ENCODE results near the gene CCL8.
A peak's percentile ranks its signal among the peaks of the same experiment; 100 is the strongest.

CCL8 gene

GRCh38 chr17:34299956-34300577, 19.2 kb upstream of the CCL8 start:
- no peak overlapping the region for H3K4me3 ChIP-seq (ENCODE audit: low read length)
- TF ChIP-seq, protein P1, sequence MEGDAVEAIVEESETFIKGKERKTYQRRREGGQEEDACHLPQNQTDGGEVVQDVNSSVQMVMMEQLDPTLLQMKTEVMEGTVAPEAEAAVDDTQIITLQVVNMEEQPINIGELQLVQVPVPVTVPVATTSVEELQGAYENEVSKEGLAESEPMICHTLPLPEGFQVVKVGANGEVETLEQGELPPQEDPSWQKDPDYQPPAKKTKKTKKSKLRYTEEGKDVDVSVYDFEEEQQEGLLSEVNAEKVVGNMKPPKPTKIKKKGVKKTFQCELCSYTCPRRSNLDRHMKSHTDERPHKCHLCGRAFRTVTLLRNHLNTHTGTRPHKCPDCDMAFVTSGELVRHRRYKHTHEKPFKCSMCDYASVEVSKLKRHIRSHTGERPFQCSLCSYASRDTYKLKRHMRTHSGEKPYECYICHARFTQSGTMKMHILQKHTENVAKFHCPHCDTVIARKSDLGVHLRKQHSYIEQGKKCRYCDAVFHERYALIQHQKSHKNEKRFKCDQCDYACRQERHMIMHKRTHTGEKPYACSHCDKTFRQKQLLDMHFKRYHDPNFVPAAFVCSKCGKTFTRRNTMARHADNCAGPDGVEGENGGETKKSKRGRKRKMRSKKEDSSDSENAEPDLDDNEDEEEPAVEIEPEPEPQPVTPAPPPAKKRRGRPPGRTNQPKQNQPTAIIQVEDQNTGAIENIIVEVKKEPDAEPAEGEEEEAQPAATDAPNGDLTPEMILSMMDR (IDR thresholded peaks at IDR 0.05; ENCODE audit: low read length): no peak
- TF ChIP-seq EZH2 (optimal IDR thresholded peaks at IDR 0.05; ENCODE audit: low read depth, low read length) (no peak), EZH2phosphoT487 (IDR thresholded peaks at IDR 0.05; ENCODE audit: low read length) (no peak)
- peaks cover 14% of the 10 kb centered on the region for H3F3A ChIP-seq (ENCODE audit: insufficient read depth, low read length)
- H3K9me2 ChIP-seq (replicated peaks; ENCODE audit: insufficient read depth, low read length): no peaks in the 10 kb centered on the region
- H3K79me2 ChIP-seq (ENCODE audit: low read length): no peaks in the 10 kb centered on the region
- no peak overlapping the region for H2AFZ ChIP-seq (ENCODE audit: low read length)
- H3K4me2 ChIP-seq (ENCODE audit: low read depth, low read length): peak overlapping the region; percentile 20; the same call in 1 of the 2 replicates
- no peaks in the 10 kb centered on the region for H4K20me1 ChIP-seq (ENCODE audit: insufficient read depth, low read length)
- no peak overlapping the region for H3K9ac ChIP-seq (ENCODE audit: low read length)
- H3K27ac ChIP-seq (ENCODE audit: low read length): peak overlapping the region; percentile 62; the same call in 1 of the 2 replicates
- no peaks in the 10 kb centered on the region for H3K36me3 ChIP-seq (replicated peaks; ENCODE audit: insufficient read depth, low read length)
- no peak for DNase-seq
- H3K4me1 ChIP-seq (ENCODE audit: low read length): peaks cover 36% of the 10 kb centered on the region
- H3K27me3 ChIP-seq (replicated peaks; ENCODE audit: insufficient read depth, low read length): no peaks in the 10 kb centered on the region
- H3K9me3 ChIP-seq (replicated peaks; ENCODE audit: insufficient read depth, low read length): no peaks in the 10 kb centered on the region

GRCh38 chr17:34300652-34301370, 18.4 kb upstream of the CCL8 start:
- peak; percentile 79 for DNase-seq
- H3K27me3 ChIP-seq (replicated peaks; ENCODE audit: insufficient read depth, low read length): no peaks in the 10 kb centered on the region
- H2AFZ ChIP-seq (ENCODE audit: low read length): peak overlapping the region; percentile 27; the same call in 1 of the 2 replicates
- peak overlapping the region; percentile 55 for H3K4me2 ChIP-seq (ENCODE audit: low read depth, low read length)
- H3K4me1 ChIP-seq (ENCODE audit: low read length): peaks cover 36% of the 10 kb centered on the region
- no peaks in the 10 kb centered on the region for H4K20me1 ChIP-seq (ENCODE audit: insufficient read depth, low read length)
- no peaks in the 10 kb centered on the region for H3K9me2 ChIP-seq (replicated peaks; ENCODE audit: insufficient read depth, low read length)
- H3K4me3 ChIP-seq (ENCODE audit: low read length): no peak overlapping the region
- H3K27ac ChIP-seq (ENCODE audit: low read length): peak overlapping the region; percentile 62
- H3F3A ChIP-seq (ENCODE audit: insufficient read depth, low read length): peaks cover 14% of the 10 kb centered on the region
- no peaks in the 10 kb centered on the region for H3K9me3 ChIP-seq (replicated peaks; ENCODE audit: insufficient read depth, low read length)
- no peaks in the 10 kb centered on the region for H3K36me3 ChIP-seq (replicated peaks; ENCODE audit: insufficient read depth, low read length)
- no peaks in the 10 kb centered on the region for H3K79me2 ChIP-seq (ENCODE audit: low read length)
- no peak for TF ChIP-seq EZH2phosphoT487 (IDR thresholded peaks at IDR 0.05; ENCODE audit: low read length)
- TF ChIP-seq, protein P1 (IDR thresholded peaks at IDR 0.05; ENCODE audit: low read length): no peak
- TF ChIP-seq EZH2 (optimal IDR thresholded peaks at IDR 0.05; ENCODE audit: low read depth, low read length): no peak
- H3K9ac ChIP-seq (ENCODE audit: low read length): no peak overlapping the region

GRCh38 chr17:34301986-34302385, 17.2 kb upstream of the CCL8 start:
- H3K4me3 ChIP-seq (ENCODE audit: low read length): no peak overlapping the region
- H3K79me2 ChIP-seq (ENCODE audit: low read length): no peaks in the 10 kb centered on the region
- no peak overlapping the region for H3K27ac ChIP-seq (ENCODE audit: low read length)
- no peaks in the 10 kb centered on the region for H3K27me3 ChIP-seq (replicated peaks; ENCODE audit: insufficient read depth, low read length)
- DNase-seq: no peak
- no peaks in the 10 kb centered on the region for H3K9me2 ChIP-seq (replicated peaks; ENCODE audit: insufficient read depth, low read length)
- peaks cover 14% of the 10 kb centered on the region for H3F3A ChIP-seq (ENCODE audit: insufficient read depth, low read length)
- no peaks in the 10 kb centered on the region for H3K9me3 ChIP-seq (replicated peaks; ENCODE audit: insufficient read depth, low read length)
- no peak overlapping the region for H2AFZ ChIP-seq (ENCODE audit: low read length)
- H3K36me3 ChIP-seq (replicated peaks; ENCODE audit: insufficient read depth, low read length): no peaks in the 10 kb centered on the region
- TF ChIP-seq EZH2 (optimal IDR thresholded peaks at IDR 0.05; ENCODE audit: low read depth, low read length) (no peak), EZH2phosphoT487 (IDR thresholded peaks at IDR 0.05; ENCODE audit: low read length) (no peak)
- TF ChIP-seq, protein P1 (IDR thresholded peaks at IDR 0.05; ENCODE audit: low read length): no peak
- H3K4me2 ChIP-seq (ENCODE audit: low read depth, low read length): no peak overlapping the region
- H3K4me1 ChIP-seq (ENCODE audit: low read length): peaks cover 41% of the 10 kb centered on the region
- no peaks in the 10 kb centered on the region for H4K20me1 ChIP-seq (ENCODE audit: insufficient read depth, low read length)
- no peak overlapping the region for H3K9ac ChIP-seq (ENCODE audit: low read length)

All from MM.1S (cell line).